SIG-M5 treated with dmso at 0.1 percent for 504 hours (cell line): ENCODE measurements around the gene HDDC3.
A peak's percentile ranks its signal among the peaks of the same experiment; 100 is the strongest.

ENCODE experiments used
- DNase-seq: peaks from one replicate; lab custom pipeline; 2025; ENCODE audit not compliant: unreplicated experiment; lab: John Stamatoyannopoulos, UW

Gene HDDC3

GRCh38 chr15:90931828-90932659 is at the start of gene HDDC3:
HDDC3 (minus strand) TSS chr15:90932549; CDS start chr15:90932540, 9 bp downstream.
- DNase-seq, result peak; percentile 92

DNA sequence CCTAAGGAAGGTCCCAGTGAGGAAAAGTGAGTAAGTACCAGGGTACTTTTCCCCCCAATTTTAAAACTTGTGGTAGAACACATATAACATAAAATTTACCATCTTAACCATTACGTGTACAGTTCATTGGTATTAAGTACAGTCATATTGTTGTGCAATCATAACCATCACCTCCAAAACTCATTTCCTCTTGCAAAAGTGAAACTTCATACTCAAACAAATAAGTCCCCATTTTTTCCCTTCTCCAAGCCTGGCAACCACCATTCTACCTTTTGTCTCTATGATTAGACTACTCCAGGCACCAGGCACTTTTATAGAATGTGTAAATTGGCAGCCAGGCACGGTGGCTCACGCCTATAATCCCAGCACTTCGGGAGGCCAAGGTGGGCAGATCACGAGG is 49.8 kb upstream of the HDDC3 start:
- peak; percentile 38 for DNase-seq

DNA sequence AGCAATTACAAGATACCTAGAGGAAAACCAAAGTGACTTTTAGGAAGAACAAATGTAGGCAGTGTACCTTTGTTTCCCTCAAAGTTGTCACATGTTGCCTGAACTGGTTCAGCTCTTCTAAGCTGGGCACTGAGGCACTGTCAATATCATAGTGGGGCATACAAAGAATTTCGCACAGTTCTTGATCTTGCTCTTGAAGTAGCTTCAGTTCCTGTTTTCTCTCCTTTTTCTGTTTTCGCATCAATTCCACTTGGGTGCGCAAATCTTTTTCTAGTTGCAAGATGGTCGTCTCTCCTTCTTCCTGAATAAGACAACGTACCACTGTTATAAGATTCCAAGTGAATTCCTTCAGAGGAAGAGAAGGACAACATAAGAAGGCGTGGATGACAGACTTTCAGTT is 49.3 kb upstream of the HDDC3 start:
- no peak for DNase-seq

DNA sequence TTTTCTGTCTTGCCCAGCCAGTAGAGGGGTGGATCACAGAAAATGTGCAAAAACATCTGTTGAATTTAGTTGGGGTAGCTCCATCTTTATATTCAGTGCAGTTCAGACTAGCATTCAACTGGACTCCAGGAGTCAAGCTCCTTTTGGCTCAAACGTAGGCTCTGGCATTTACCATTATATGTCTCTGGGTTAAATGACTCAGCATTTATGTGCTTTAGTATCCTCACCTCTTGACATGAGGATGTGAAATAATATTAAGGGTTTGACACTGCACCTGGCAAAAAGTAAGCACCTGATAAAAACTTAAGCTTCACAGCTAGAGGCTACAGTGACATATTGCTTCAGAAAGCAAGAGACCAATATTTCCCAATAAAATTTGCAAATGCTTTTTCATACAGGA is 47.2 kb upstream of the HDDC3 start:
- DNase-seq, result no peak

DNA sequence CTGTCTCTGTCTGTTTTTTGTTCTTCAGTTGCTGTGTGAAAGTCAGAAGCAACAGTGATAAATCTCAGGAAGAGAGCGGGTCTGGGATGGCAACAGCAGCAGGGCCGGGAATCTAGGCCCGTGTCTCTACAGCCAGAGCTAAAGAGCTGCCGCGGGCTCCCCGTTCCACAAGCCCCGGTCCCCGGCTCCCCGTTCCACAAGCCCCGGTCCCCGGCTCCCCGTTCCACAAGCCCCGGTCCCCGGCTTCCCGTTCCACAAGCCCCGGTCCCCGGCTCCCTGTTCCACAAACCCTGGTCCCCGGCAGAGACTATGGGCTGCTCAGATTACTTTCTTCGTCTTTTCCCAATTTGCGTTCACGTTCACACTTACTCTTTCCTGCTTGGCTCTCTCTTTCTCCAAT is 41.9 kb upstream of the HDDC3 start:
- DNase-seq, result no peak

GRCh38 chr15:90972133-90972532 is 39.8 kb upstream of the HDDC3 start:
- DNase-seq, result no peak

DNA sequence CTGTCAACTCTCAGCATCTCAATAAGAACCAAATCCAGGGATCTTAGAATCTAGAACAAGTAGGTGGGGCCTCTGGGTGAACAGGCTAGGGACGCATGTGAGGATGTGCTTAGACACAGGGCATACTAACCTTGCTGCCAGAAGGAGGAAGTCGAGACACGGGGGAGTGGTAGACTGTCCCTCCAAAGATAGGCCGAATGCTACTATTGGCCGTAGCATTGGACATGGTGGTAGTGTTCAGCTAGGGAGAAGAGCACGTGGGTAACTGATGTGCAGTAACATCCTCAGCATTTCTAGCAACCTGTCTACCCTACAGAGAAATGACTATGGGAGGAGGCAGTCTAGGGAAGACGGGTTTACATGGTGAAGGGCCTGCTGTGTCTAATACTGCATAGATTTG is 37.9 kb upstream of the HDDC3 start:
- no peak for DNase-seq

- DNase-seq, result no peak
Observed at GRCh38 chr15:90968434-90968833, 36.1 kb upstream of the HDDC3 start.

DNA sequence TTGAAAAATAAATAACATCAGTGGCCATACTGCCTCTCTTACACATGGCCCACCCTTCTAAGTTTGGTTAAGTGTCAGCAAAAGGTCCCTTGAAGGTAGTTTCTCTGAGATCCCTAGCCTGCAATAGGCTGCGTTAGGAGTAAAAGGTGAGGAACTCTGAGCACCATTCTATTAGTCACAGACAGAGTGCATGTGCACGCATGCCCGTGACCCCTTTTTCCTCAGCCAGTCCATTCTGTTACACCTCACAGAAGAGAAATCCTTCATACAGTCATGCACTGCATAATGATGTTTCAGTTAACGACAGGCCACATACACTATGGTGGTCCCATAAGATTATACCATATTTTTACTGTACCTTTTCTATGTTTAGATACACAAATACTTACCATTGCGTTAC is 34.9 kb upstream of the HDDC3 start:
- no peak for DNase-seq

GRCh38 chr15:90966262-90966661 is 33.9 kb upstream of the HDDC3 start:
- no peak for DNase-seq

DNA sequence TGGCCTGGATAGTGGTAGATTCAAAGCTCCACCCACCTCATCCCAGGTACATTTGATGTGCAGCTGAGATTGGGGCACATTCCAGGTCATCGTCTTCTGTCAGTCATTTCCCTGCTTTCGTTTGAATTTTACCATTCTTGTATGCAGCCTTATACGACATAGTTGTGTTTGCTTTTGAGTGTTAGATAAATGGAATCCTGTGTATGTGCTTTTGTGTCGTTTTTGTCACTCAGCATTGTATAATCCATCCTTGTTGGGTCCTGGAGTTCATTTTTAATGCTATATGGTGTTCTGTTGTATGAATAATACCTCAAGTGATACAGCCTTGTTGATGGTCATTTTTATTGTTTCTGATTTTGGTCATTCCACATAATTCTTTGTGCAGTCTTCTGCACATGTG is 29.7 kb upstream of the HDDC3 start:
- no peak for DNase-seq

DNA sequence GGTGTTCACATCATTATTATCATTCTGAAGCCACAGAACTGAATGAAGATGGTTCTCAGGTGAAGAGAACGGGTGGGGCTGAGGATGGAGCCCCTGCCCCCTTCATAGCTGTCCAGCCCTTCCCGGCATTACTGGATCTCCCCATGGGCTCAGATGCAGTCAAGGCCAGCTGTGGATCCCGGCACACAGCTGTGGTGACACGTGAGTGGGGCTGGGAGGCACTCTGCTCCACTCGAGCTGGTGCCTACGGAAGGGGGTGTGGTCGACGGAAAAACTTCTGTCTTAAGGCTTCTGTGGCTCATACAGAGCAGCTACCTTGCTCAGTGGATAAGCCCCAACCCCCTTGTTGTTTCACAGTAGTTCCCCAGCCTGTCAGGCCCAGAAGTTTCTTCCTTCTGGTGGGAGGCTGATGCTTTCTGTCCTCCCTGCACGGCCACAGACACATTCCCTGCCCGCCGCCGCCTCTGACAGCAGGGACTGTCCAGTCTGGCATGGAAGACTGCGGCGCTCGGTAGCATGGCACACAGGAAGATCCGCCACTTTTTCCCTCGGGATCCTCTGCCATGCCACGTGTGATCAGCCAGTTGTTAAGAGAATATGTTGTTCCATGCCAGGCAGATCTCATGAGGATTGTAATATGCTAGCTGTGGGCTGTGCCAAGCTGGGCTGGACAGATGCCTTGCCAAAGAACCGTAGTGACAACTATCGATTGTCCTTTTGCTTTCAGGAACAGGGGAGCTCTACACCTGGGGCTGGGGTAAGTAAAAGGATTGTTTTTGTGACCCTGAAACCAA is 28.1 kb upstream of the HDDC3 start:
- no peak for DNase-seq

GRCh38 chr15:90959894-90960293 is 27.5 kb upstream of the HDDC3 start:
- no peak for DNase-seq

DNA sequence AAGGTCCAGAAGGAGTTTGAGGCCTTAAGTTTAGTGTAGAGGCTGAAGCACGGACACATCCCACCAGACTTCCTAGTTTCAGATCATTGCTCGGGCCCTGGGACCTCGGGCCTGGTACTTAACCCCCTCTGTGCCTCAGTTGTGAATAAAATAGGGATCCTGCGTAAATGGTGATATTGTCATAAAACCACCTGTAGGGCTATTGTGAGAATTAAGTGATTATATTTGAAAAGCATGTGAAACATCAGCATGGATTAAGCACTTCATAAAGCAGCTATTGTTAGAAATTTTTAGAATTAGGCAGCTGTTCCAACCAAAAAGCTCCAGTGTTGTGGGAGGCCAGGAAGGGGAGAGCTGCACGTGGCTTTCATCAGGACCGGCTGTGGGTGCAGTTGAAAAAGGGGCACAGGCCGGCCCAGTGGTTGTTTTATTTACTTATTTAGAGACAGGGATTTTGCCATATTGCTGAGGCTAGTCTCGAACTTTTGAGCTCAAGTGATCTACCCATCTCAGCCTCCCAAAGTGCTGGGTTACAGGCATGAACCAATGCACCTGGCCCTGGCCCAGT is 26.8 kb upstream of the HDDC3 start:
- DNase-seq, result no peak

DNA sequence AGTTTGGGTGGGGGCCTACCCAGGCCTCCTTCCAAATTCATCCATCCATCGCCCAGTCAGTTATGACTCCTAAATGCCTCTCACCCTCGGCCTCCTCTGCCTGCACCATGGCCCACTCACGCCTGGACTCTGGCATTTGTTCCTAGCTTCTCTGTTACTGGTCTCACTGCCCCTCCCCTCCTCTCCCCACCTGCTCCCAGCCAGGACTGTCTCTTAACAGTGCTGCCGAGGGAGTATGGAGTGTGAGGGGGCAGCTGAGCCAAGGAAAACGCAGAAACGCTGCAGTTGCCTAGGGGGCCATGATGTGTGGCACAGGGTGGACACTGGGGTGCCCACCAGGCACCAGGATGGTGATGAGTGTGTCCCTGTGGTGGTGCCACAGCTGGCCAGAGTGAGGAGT is 25.4 kb upstream of the HDDC3 start:
- no peak for DNase-seq

DNA sequence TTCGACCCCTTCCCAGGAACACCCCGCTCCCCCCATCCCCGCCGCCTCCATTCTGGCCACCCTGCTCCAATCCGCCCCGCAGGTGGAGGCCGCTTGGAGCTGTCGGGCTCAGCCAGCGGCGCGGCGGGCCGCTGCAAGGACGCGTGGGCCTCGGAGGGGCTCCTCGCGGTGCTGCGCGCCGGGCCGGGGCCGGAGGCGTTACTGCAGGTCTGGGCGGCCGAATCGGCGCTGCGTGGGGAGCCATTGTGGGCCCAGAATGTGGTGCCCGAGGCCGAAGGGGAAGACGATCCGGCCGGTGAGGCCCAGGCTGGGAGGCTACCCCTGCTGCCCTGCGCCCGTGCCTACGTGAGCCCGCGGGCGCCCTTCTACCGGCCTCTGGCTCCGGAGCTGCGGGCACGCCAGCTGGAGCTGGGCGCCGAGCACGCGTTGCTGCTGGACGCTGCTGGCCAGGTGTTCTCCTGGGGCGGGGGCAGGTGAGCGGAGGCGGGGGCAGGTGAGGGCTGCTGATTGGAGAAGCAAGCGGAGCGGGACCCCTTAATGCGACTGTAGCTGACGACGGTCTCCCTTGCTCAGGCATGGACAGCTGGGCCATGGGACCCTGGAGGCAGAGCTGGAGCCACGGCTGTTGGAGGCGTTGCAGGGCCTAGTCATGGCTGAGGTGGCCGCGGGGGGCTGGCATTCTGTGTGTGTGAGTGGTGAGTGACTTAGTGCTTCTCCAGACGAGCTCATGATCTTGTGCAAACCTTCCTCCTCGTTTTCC is 24.9 kb upstream of the HDDC3 start:
- DNase-seq, result no peak

- peak; percentile 42 for DNase-seq
Observed at GRCh38 chr15:90956274-90957030, 24.1 kb upstream of the HDDC3 start.

- DNase-seq, result no peak
Observed at GRCh38 chr15:90955624-90956273, 23.4 kb upstream of the HDDC3 start.

- DNase-seq, result peak; percentile 96
Observed at GRCh38 chr15:90954712-90955623, 22.6 kb upstream of the HDDC3 start, which contains the start of gene RCCD1. RCCD1 (plus strand) TSS chr15:90954884; CDS start chr15:90956735, 1,851 bp downstream.
